WTC11 (cell line): Measurements from ENCODE around the gene MARK2.
"Not testable (repeated sequence)": the region's sequence is repeated elsewhere in the genome, so short reads cannot be mapped to it uniquely, and the experiment has no call there.

Experiments
- ATF2 ChIP-seq: sonication (generic); formaldehyde crosslinking; IDR thresholded peaks from 2 replicates; pipeline ENCODE4 v1.8.1; 2022; ENCODE audit warnings: low read depth, missing genetic modification reagents, borderline replicate concordance
- CTCF ChIP-seq: fragments of 200-600 bp; IDR thresholded peaks from 2 replicates; pipeline ENCODE4 v1.8.0; 2022; ENCODE audit warnings: antibody characterized with exemption
- ESRRA ChIP-seq: sonication (generic); formaldehyde crosslinking; IDR thresholded peaks from 2 replicates; pipeline ENCODE4 v1.8.1; 2022; ENCODE audit warnings: mild to moderate bottlenecking, missing genetic modification reagents, borderline replicate concordance
- FOXK1 ChIP-seq: sonication (generic); formaldehyde crosslinking; IDR thresholded peaks from 2 replicates; pipeline ENCODE4 v1.8.0; 2022; ENCODE audit warnings: mild to moderate bottlenecking, moderate library complexity, missing genetic modification reagents
- JAZF1 ChIP-seq: fragments of 250-450 bp; sonication (Bioruptor Pico); IDR thresholded peaks from 2 replicates; pipeline ENCODE4 v1.9.0; 2021; ENCODE audit warnings: moderate library complexity, mild to moderate bottlenecking, inconsistent platforms
- KAT7 ChIP-seq: sonication (generic); formaldehyde crosslinking; IDR thresholded peaks from 2 replicates; pipeline ENCODE4 v1.8.1; 2023; ENCODE audit warnings: missing genetic modification reagents, mild to moderate bottlenecking, borderline replicate concordance
- MAX ChIP-seq: sonication (generic); formaldehyde crosslinking; IDR thresholded peaks from 2 replicates; pipeline ENCODE4 v1.8.0; 2022; ENCODE audit warnings: mild to moderate bottlenecking, missing genetic modification reagents
- NR1H2 ChIP-seq: sonication (generic); formaldehyde crosslinking; IDR thresholded peaks from 2 replicates; pipeline ENCODE4 v1.9.0; 2021; ENCODE audit warnings: mild to moderate bottlenecking, moderate library complexity, missing genetic modification reagents
- SP1 ChIP-seq: sonication (generic); formaldehyde crosslinking; conservative IDR thresholded peaks from 2 replicates; pipeline ENCODE4 v1.8.1; 2022; ENCODE audit warnings: missing genetic modification reagents
- ZBTB43 ChIP-seq: sonication (generic); formaldehyde crosslinking; IDR thresholded peaks from 2 replicates; pipeline ENCODE4 v1.8.1; 2023; ENCODE audit warnings: mild to moderate bottlenecking, missing genetic modification reagents
- ZMAT4 ChIP-seq: fragments of 250-450 bp; sonication (Bioruptor Pico); IDR thresholded peaks from 2 replicates; pipeline ENCODE4 v1.9.0; 2021; ENCODE audit warnings: mild to moderate bottlenecking
- ZNF121 ChIP-seq: sonication (generic); formaldehyde crosslinking; IDR thresholded peaks from 2 replicates; pipeline ENCODE4 v1.8.0; 2023; ENCODE audit warnings: missing genetic modification reagents

- not testable (repeated sequence) for TF ChIP-seq CTCF; KAT7 (CRISPR knock-in tag); JAZF1 (CRISPR knock-in tag); ZBTB43; NR1H2 (CRISPR knock-in tag); MAX (CRISPR knock-in tag); ESRRA (CRISPR knock-in tag); ZMAT4 (CRISPR knock-in tag); ATF2 (CRISPR knock-in tag); FOXK1 (CRISPR knock-in tag); ZNF121 (CRISPR knock-in tag); SP1
These were observed 24.7 kb downstream of the MARK2 start for GRCh38 chr11:63863620-63864019.
